Testis (tissue), 3 donors: ENCODE measurements around the gene CSNK1A1L. TPM values are rescaled to one million over a fixed set of nuclear protein-coding genes. Genes with fewer than 3 reads are reported as not detected.

Source experiments
- DNase-seq: peaks from one replicate; pipeline ENCODE4 v3.0.0-alpha.2; 2019
- H3K27ac ChIP-seq, 2 donors: fragments of 200-600 bp; sonication (generic); one replicate each; pipeline ENCODE4 v1.5.1; 2019
- H3K27me3 ChIP-seq: fragments of 200-600 bp; sonication (generic); one replicate; pipeline ENCODE4 v1.5.1; 2019
- H3K36me3 ChIP-seq: fragments of 200-600 bp; sonication (generic); one replicate; pipeline ENCODE4 v1.5.1; 2017; ENCODE audit warnings: low read depth; ENCODE audit errors: missing control alignments
- H3K4me1 ChIP-seq: fragments of 200-600 bp; sonication (generic); one replicate; pipeline ENCODE4 v1.5.1; 2019
- H3K4me3 ChIP-seq, 2 donors: fragments of 200-600 bp; sonication (generic); one replicate each; pipeline ENCODE4 v1.5.1; 2017 to 2019
- H3K9me3 ChIP-seq: fragments of 200-600 bp; sonication (generic); one replicate; pipeline ENCODE4 v1.5.1; 2017
- CTCF ChIP-seq, 3 experiments: fragments of 450-650 bp in 2 of 3; fragments of 200-600 bp in 1 of 3; sonication (generic) in 1 of 3; IDR thresholded peaks; one replicate each; pipeline ENCODE4 v1.5.1; 2016 to 2019; ENCODE audit warnings: antibody characterized with exemption in 3 of 3, mild to moderate bottlenecking in 2 of 3, moderate library complexity in 1 of 3
- POLR2A ChIP-seq: fragments of 450-650 bp; IDR thresholded peaks from one replicate; pipeline ENCODE4 v1.6.1; 2017; ENCODE audit warnings: antibody characterized with exemption, mild to moderate bottlenecking, moderate library complexity
- WGBS, 2 donors: methylation state at CpG; one replicate each; pipeline ENCODE4 v1.1.5; 2018; 5-methylcytosine and 5-hydroxymethylcytosine counted together
- intact Hi-C: fragments of 100-400 bp; cut with DNase I; formaldehyde crosslinking; loops from one replicate; pipeline ENCODE4 v1.15.1; 2023; ENCODE audit warnings: low total_unique reads
- polyA plus RNA-seq: library from polyadenylated mRNA; stranded (reverse); fragments of 350-450 nt; fragmentation: Illumina TruSeq; extraction: RNeasy Lipid Tissue Mini Kit (QIAGEN cat#74804); gene quantifications from one replicate; pipeline ENCODE4 v1.2.3, GENCODE V29; 2014; ENCODE audit warnings: low read depth, low replicate concordance; ENCODE audit not compliant: insufficient read depth
- total RNA-seq, 2 donors: library from RNA; depleted of rRNA; stranded (reverse); fragments of >200 nt; gene quantifications; one replicate each; pipeline ENCODE4 v1.2.3, GENCODE V29; 2016

Gene CSNK1A1L
- total and polyA plus RNA-seq, 3 donors from 2014 or later, result 5.1 to 9.2 (median 6.9) TPM

GRCh38 chr13:37094099-37094498, 11.4 kb downstream of the CSNK1A1L start:
- TF ChIP-seq POLR2A, result no peak
- no peak for TF ChIP-seq CTCF (IDR thresholded peaks at IDR 0.05)
- H3K27me3 ChIP-seq, result no peaks in the 10 kb centered on the region
- DNase-seq, result no peak
- H3K4me3 ChIP-seq, result no peak overlapping the region
- WGBS, 2 donors, result 66 to 76% methylated on average over 3 of the region's 3 CpGs
- no peaks in the 10 kb centered on the region for H3K36me3 ChIP-seq
- H3K27ac ChIP-seq, result no peak overlapping the region
- H3K4me1 ChIP-seq, result no peaks in the 10 kb centered on the region
- H3K9me3 ChIP-seq, result no peaks in the 10 kb centered on the region
- intact Hi-C loops, result no loop called here

- no peak for TF ChIP-seq POLR2A
- TF ChIP-seq CTCF (IDR thresholded peaks at IDR 0.05), result no peak
- 58 to 86% methylated on average over 1 of the region's 1 CpG for WGBS, 2 donors
- Histone ChIP-seq H3K27me3 (no peaks in the 10 kb centered on the region), H3K9me3 (no peaks in the 10 kb centered on the region), H3K27ac (no peak overlapping the region), H3K4me1 (no peaks in the 10 kb centered on the region), H3K4me3 (no peak overlapping the region), H3K36me3 (no peaks in the 10 kb centered on the region)
- no peak for DNase-seq
- intact Hi-C loops, result no loop called here
These were observed 13.6 kb downstream of the CSNK1A1L start for GRCh38 chr13:37091835-37092234.

- 83 to 94% methylated on average over 2 of the region's 2 CpGs for WGBS, 2 donors
- DNase-seq, result no peak
- Histone ChIP-seq H3K27me3 (no peaks in the 10 kb centered on the region), H3K9me3 (no peaks in the 10 kb centered on the region), H3K27ac (no peak overlapping the region), H3K4me3 (no peak overlapping the region), H3K4me1 (no peaks in the 10 kb centered on the region), H3K36me3 (no peaks in the 10 kb centered on the region)
- intact Hi-C loops, result no loop called here
- TF ChIP-seq CTCF (IDR thresholded peaks at IDR 0.05) (no peak), POLR2A (no peak)
These were observed 14.6 kb downstream of the CSNK1A1L start for GRCh38 chr13:37090912-37091311.

GRCh38 chr13:37089495-37089894, 16.0 kb downstream of the CSNK1A1L start:
- intact Hi-C loops, result no loop called here
- Histone ChIP-seq H3K27ac (no peak overlapping the region), H3K4me3 (no peak overlapping the region), H3K27me3 (no peaks in the 10 kb centered on the region), H3K4me1 (no peaks in the 10 kb centered on the region), H3K9me3 (no peaks in the 10 kb centered on the region), H3K36me3 (no peaks in the 10 kb centered on the region)
- no peak for DNase-seq
- TF ChIP-seq CTCF (IDR thresholded peaks at IDR 0.05) (no peak), POLR2A (no peak)
- 90 to 91% methylated on average over 3 of the region's 3 CpGs for WGBS, 2 donors

- Histone ChIP-seq H3K4me1 (no peaks in the 10 kb centered on the region), H3K4me3 (no peak overlapping the region), H3K27ac (no peak overlapping the region), H3K27me3 (no peaks in the 10 kb centered on the region), H3K36me3 (no peaks in the 10 kb centered on the region), H3K9me3 (no peaks in the 10 kb centered on the region)
- 79 to 85% methylated on average over 2 of the region's 2 CpGs for WGBS, 2 donors
- DNase-seq, result no peak
- TF ChIP-seq CTCF (IDR thresholded peaks at IDR 0.05), result no peak
- no peak for TF ChIP-seq POLR2A
- intact Hi-C loops, result no loop called here
These were observed 18.0 kb downstream of the CSNK1A1L start for GRCh38 chr13:37087486-37087885.
